ENCODE results near the gene BTRC. TPM values are rescaled to one million over a fixed set of nuclear protein-coding genes. Genes with fewer than 3 reads are reported as not detected.

Gene BTRC
- total RNA-seq, 1 experiment from 2014 or later = 12.2 TPM

Small RNA genes lying within 50 kb of the gene (small RNA-seq; reads per million reads assigned to genes)
- gene MIR3158-1 (0 reads per million in 2 experiments), gene RNU2-43P (0.89 to 1.1 reads per million in 2 experiments), gene RNU2-59P (2.9 to 19.1 reads per million in 2 experiments)

Other genes with a start within 250 kb of the BTRC start
- gene TLX1, start 222.9 kb upstream of the BTRC start, total RNA-seq (2014; rRNA removed; shearing (Covaris generic)) = not detected in 2 replicates
- 0.10 and 0.12 TPM in 2 replicates for gene LBX1, start 124.7 kb upstream of the BTRC start, total RNA-seq (2014; rRNA removed; shearing (Covaris generic))
- 17.5 and 17.7 TPM in 2 replicates for gene POLL, start 234.1 kb downstream of the BTRC start, total RNA-seq (2014; rRNA removed; shearing (Covaris generic))
- gene DPCD, start 234.2 kb downstream of the BTRC start, total RNA-seq (2014; rRNA removed; shearing (Covaris generic)) = 39.0 and 40.0 TPM in 2 replicates

Measured in NCI-H460 (cell line).